Measurements from ENCODE around the gene VGLL3.
A peak's percentile ranks its signal among the peaks of the same experiment; 100 is the strongest.

- TF ChIP-seq, protein P1, sequence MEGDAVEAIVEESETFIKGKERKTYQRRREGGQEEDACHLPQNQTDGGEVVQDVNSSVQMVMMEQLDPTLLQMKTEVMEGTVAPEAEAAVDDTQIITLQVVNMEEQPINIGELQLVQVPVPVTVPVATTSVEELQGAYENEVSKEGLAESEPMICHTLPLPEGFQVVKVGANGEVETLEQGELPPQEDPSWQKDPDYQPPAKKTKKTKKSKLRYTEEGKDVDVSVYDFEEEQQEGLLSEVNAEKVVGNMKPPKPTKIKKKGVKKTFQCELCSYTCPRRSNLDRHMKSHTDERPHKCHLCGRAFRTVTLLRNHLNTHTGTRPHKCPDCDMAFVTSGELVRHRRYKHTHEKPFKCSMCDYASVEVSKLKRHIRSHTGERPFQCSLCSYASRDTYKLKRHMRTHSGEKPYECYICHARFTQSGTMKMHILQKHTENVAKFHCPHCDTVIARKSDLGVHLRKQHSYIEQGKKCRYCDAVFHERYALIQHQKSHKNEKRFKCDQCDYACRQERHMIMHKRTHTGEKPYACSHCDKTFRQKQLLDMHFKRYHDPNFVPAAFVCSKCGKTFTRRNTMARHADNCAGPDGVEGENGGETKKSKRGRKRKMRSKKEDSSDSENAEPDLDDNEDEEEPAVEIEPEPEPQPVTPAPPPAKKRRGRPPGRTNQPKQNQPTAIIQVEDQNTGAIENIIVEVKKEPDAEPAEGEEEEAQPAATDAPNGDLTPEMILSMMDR (IDR thresholded peaks at IDR 0.05), result peak; percentile 76
- TF ChIP-seq ZFX (IDR thresholded peaks at IDR 0.05; ENCODE audit: borderline replicate concordance), result no peak
These were observed 16.0 kb upstream of the VGLL3 start for GRCh38 chr3:87006844-87007439.
